Endothelial cell of umbilical vein (primary cell): Measurements from ENCODE around the gene ACBD6. TPM values are rescaled to one million over a fixed set of nuclear protein-coding genes. Genes with fewer than 3 reads are reported as not detected.

ENCODE experiments used
- BruUV-seq: library from RNA; stranded (reverse); fragments of 400-500 nt; replicated peaks from 2 replicates; lab custom pipeline; 2021; lab: Mats Ljungman, UMichigan
- CTCF ChIA-PET: fragments of 300-600, 350-600 bp; sonication (Branson Sonifier 250); formaldehyde crosslinking; loops from one replicate; lab custom pipeline; 2021; ENCODE audit warnings: antibody characterized with exemption, inconsistent platforms; lab: Charles Lee
- POLR2A ChIA-PET: fragments of 300-600, 350-600 bp; sonication (Branson Sonifier 250); formaldehyde crosslinking; loops from one replicate; lab custom pipeline; 2021; ENCODE audit warnings: antibody characterized with exemption, inconsistent platforms; lab: Charles Lee
- DNase-seq: peaks from one replicate; pipeline ENCODE4 v3.0.0-alpha.2; 2011; ENCODE audit warnings: low read depth, low spot score
- FAIRE-seq: peaks from 2 replicates; lab custom pipeline; 2011; peaks lifted over from hg19 to GRCh38; lab: Jason Lieb, UNC
- H2AFZ ChIP-seq: 2 replicates; pipeline ENCODE4 v1.6.0; 2012; ENCODE audit warnings: low read depth, low read length, control low read depth, inconsistent platforms
- H3K27ac ChIP-seq: 2 replicates; pipeline ENCODE4 v1.5.1; 2011; ENCODE audit warnings: low read depth, mild to moderate bottlenecking, control low read depth, low read length, moderate library complexity; ENCODE audit not compliant: insufficient read depth
- H3K27me3 ChIP-seq, 2 experiments: 2 replicates each; pipeline versions ENCODE4 v1.6.0 to v1.6.1; 2011; ENCODE audit warnings: low read length in 2 of 2, mixed read lengths in 1 of 2; ENCODE audit not compliant: control insufficient read depth in 2 of 2, insufficient read depth in 2 of 2
- H3K36me3 ChIP-seq, 2 experiments: 2 replicates in 1 of 2; 3 replicates in 1 of 2; pipeline ENCODE4 v1.5.1; 2011; ENCODE audit warnings: low read length in 2 of 2, mild to moderate bottlenecking in 1 of 2, moderate library complexity in 1 of 2; ENCODE audit not compliant: control insufficient read depth in 2 of 2, insufficient read depth in 2 of 2; ENCODE audit errors: extremely low read depth in 1 of 2
- H3K4me1 ChIP-seq: 3 replicates; pipeline ENCODE4 v1.5.1; 2011; ENCODE audit warnings: mild to moderate bottlenecking, low read length; ENCODE audit not compliant: control insufficient read depth, insufficient read depth; ENCODE audit errors: extremely low read depth
- H3K4me2 ChIP-seq: 2 replicates; pipeline ENCODE4 v1.6.1; 2011; ENCODE audit warnings: low read length, control low read depth, mixed read lengths; ENCODE audit not compliant: insufficient read depth
- H3K4me3 ChIP-seq, 3 experiments: fragments of 200-600 bp in 1 of 3; sonication (generic), shearing (Covaris generic) in 1 of 3; replicated peaks in 1 of 3; 2 replicates each; pipeline ENCODE4 v1.5.1; 2011 to 2016; ENCODE audit warnings: control low read depth in 3 of 3, low read length in 3 of 3, mild to moderate bottlenecking in 2 of 3, inconsistent platforms in 1 of 3, low read depth in 1 of 3, moderate library complexity in 1 of 3; ENCODE audit not compliant: insufficient read depth in 1 of 3
- H3K79me2 ChIP-seq: 2 replicates; pipeline ENCODE4 v1.6.0; 2012; ENCODE audit warnings: low read length, inconsistent platforms; ENCODE audit not compliant: control insufficient read depth, insufficient read depth
- H3K9ac ChIP-seq: replicated peaks from 2 replicates; pipeline ENCODE3; 2011; ENCODE audit warnings: low read length, control low read depth; ENCODE audit not compliant: insufficient read depth; ENCODE audit errors: extremely low read depth
- H3K9me1 ChIP-seq: replicated peaks from 3 replicates; pipeline ENCODE4 v1.6.0; 2011; ENCODE audit warnings: mild to moderate bottlenecking, low read length; ENCODE audit not compliant: control insufficient read depth, insufficient read depth; ENCODE audit errors: extremely low read depth
- H3K9me3 ChIP-seq: replicated peaks from 2 replicates; pipeline ENCODE4 v1.5.1; 2012; ENCODE audit warnings: low read length, inconsistent platforms; ENCODE audit not compliant: control insufficient read depth, insufficient read depth
- H4K20me1 ChIP-seq: replicated peaks from 2 replicates; pipeline ENCODE3; 2011; ENCODE audit warnings: mild to moderate bottlenecking, low read length; ENCODE audit not compliant: control insufficient read depth, insufficient read depth; ENCODE audit errors: extremely low read depth
- CTCF ChIP-seq, 2 donors: IDR thresholded peaks; 1 replicate in 1 of 2; 2 replicates in 1 of 2; pipeline ENCODE4 v1.5.1; 2011; ENCODE audit warnings: low read length in 2 of 2, mild to moderate bottlenecking in 2 of 2, moderate library complexity in 2 of 2, control low read depth in 1 of 2, inconsistent platforms in 1 of 2, low read depth in 1 of 2; ENCODE audit not compliant: insufficient read depth in 1 of 2; ENCODE audit errors: extremely low read depth in 1 of 2
- EZH2 ChIP-seq: IDR thresholded peaks from 2 replicates; pipeline ENCODE4 v1.6.1; 2012; ENCODE audit warnings: borderline replicate concordance, low read depth, mild to moderate bottlenecking, moderate library complexity, low read length, inconsistent platforms; ENCODE audit not compliant: severe bottlenecking
- FOS ChIP-seq: IDR thresholded peaks from 2 replicates; pipeline ENCODE4 v1.6.1; 2011; ENCODE audit warnings: mild to moderate bottlenecking, low read length, moderate library complexity, borderline replicate concordance; ENCODE audit not compliant: insufficient read depth
- GATA2 ChIP-seq: IDR thresholded peaks from 2 replicates; pipeline ENCODE4 v1.7.0; 2011; ENCODE audit warnings: low read depth, mild to moderate bottlenecking, moderate library complexity, mixed read lengths, low read length; ENCODE audit not compliant: insufficient read length, insufficient read depth
- JUN ChIP-seq: IDR thresholded peaks from 2 replicates; pipeline ENCODE4 v1.6.1; 2011; ENCODE audit warnings: borderline replicate concordance, low read depth; ENCODE audit not compliant: insufficient read length, insufficient read depth
- MAX ChIP-seq: IDR thresholded peaks from 2 replicates; pipeline ENCODE4 v1.6.1; 2011; ENCODE audit not compliant: insufficient read depth, insufficient read length
- MYC ChIP-seq: IDR thresholded peaks from one replicate; pipeline ENCODE4 v1.6.1; 2011; ENCODE audit warnings: mild to moderate bottlenecking, low read depth, low read length
- POLR2A ChIP-seq: IDR thresholded peaks from 2 replicates; pipeline ENCODE4 v1.6.1; 2012; ENCODE audit warnings: low read depth, mild to moderate bottlenecking, control low read depth, low read length
- POLR2AphosphoS5 ChIP-seq: IDR thresholded peaks from 2 replicates; pipeline ENCODE4 v1.6.1; 2012; ENCODE audit warnings: low read depth, mild to moderate bottlenecking, control low read depth, low read length, moderate library complexity; ENCODE audit not compliant: insufficient read depth
- dilution Hi-C: fragments of 300-500 bp; cut with MboI; formaldehyde crosslinking; loops from one replicate; pipeline ENCODE4 v1.15.0; 2019; ENCODE audit warnings: low sequenced_read_pairs; ENCODE audit not compliant: extremely low pct_ligation_motif_present
- intact Hi-C: fragments of 100-400 bp; cut with micrococcal nuclease; formaldehyde crosslinking; loops from one replicate; pipeline ENCODE4 v1.10.0; 2022
- polyA plus RNA-seq, 4 experiments: library from polyadenylated mRNA; depleted of rRNA in 3 of 4; stranded (reverse) in 3 of 4; unstranded in 1 of 4; fragments of >200 nt; gene quantifications; 2 replicates each; pipeline versions ENCODE4 v1.2.1 to v1.2.3, GENCODE V29; 2011 to 2012; ENCODE audit warnings: missing spikeins in 1 of 4
- total RNA-seq: library from RNA; stranded (reverse); gene quantifications from 2 replicates; pipeline ENCODE4 v1.2.3, GENCODE V29; 2021

ACBD6 gene
- total and polyA plus RNA-seq, 2 donors (not counting 3 experiments of a cell fraction or from before 2014, with no cell fraction given), result 55.6 to 56.4 TPM

GRCh38 chr1:180551997-180552396 lies 49.6 kb upstream of the ACBD6 start:
- no peak for TF ChIP-seq MYC
- TF ChIP-seq MAX, result no peak
- TF ChIP-seq POLR2AphosphoS5, result no peak
- TF ChIP-seq POLR2A, result no peak
- no peak for TF ChIP-seq FOS
- TF ChIP-seq GATA2, result no peak
- no peak for TF ChIP-seq CTCF (IDR thresholded peaks at IDR 0.05; ENCODE audit: extremely low read depth in 1 of 2, insufficient read depth in 1 of 2, low read depth in 1 of 2, low read length in 2 of 2)
- no peak for TF ChIP-seq JUN
- TF ChIP-seq EZH2, result no peak
- Histone ChIP-seq H4K20me1 (no peaks in the 10 kb centered on the region), H3K9me3 (no peaks in the 10 kb centered on the region), H3K27me3 (peaks cover 0 to 9% of the 10 kb centered on the region in 2 experiments), H3K36me3 (no peaks in the 10 kb centered on the region), H3K4me3 (no peak overlapping the region), H3K79me2 (no peaks in the 10 kb centered on the region), H3K27ac (no peak overlapping the region), H3K9me1 (no peaks in the 10 kb centered on the region), H3K4me2 (no peak overlapping the region), H3K9ac (no peak overlapping the region), H3K4me1 (no peaks in the 10 kb centered on the region), H2AFZ (no peak overlapping the region)
- dilution Hi-C loops, result no loop called here
- POLR2A ChIA-PET, result no interaction called here
- no peak for FAIRE-seq
- CTCF ChIA-PET, result interaction anchor here (1.1 kb wide), 1 partner anchor 10 kb away, joined by 3 read pairs; no protein-coding TSS in a partner anchor
- BruUV-seq, result no TSS peak
- DNase-seq, result no peak
- intact Hi-C loops, result no loop called here
